K562 (cell line): Measurements from ENCODE around the gene GPC3. TPM values are rescaled to one million over a fixed set of nuclear protein-coding genes. Genes with fewer than 3 reads are reported as not detected.
A peak's percentile ranks its signal among the peaks of the same experiment; 100 is the strongest.

ENCODE experiments used
- BRD4 ChIP-seq: fragments of 200-600 bp; sonication (generic); IDR thresholded peaks from 2 replicates; pipeline ENCODE4 v1.6.1; 2017; ENCODE audit warnings: inconsistent platforms
- HLTF ChIP-seq: fragments of 450-650 bp; IDR thresholded peaks from 2 replicates; pipeline ENCODE4 v1.6.1; 2016
- MAZ ChIP-seq, 2 experiments: fragments of 450-650 bp in 1 of 2; sonication (generic) in 1 of 2; formaldehyde crosslinking; IDR thresholded peaks in 1 of 2; conservative IDR thresholded peaks in 1 of 2; 2 replicates each; pipeline versions ENCODE4 v1.4.0 to v1.5.0; 2020; ENCODE audit warnings: mild to moderate bottlenecking in 1 of 2, missing genetic modification reagents in 1 of 2
- MCM2 ChIP-seq: fragments of 450-650 bp; IDR thresholded peaks from 2 replicates; pipeline ENCODE4 v1.6.1; 2017; ENCODE audit warnings: low read depth, mild to moderate bottlenecking
- NFE2L1 ChIP-seq: fragments of 450-650 bp; IDR thresholded peaks from 2 replicates; pipeline ENCODE4 v1.6.1; 2016; ENCODE audit warnings: missing genetic modification characterization, low read depth, mild to moderate bottlenecking, missing compliant biosample characterization, moderate library complexity, borderline replicate concordance
- NFIC ChIP-seq: fragments of 450-650 bp; IDR thresholded peaks from 2 replicates; pipeline ENCODE4 v1.6.1; 2017; ENCODE audit warnings: mild to moderate bottlenecking, inconsistent platforms
- RBM25 ChIP-seq: fragments of 200-400 bp; formaldehyde crosslinking; IDR thresholded peaks from 2 replicates; pipeline ENCODE4 v1.6.1; 2018; ENCODE audit warnings: low read length, low read depth, moderate library complexity; ENCODE audit not compliant: severe bottlenecking
- RNF2 ChIP-seq: sonication (generic); IDR thresholded peaks from 2 replicates; pipeline ENCODE4 v1.6.1; 2016
- STAG1 ChIP-seq: sonication (generic); formaldehyde crosslinking; IDR thresholded peaks from 2 replicates; pipeline ENCODE4 v1.5.0; 2020; ENCODE audit warnings: missing genetic modification reagents, borderline replicate concordance
- ZNF12 ChIP-seq: sonication (generic); formaldehyde crosslinking; IDR thresholded peaks from 2 replicates; pipeline ENCODE4 v1.4.0; 2020; ENCODE audit warnings: mild to moderate bottlenecking, missing genetic modification reagents
- ZNF239 ChIP-seq: fragments of 250-450 bp; sonication (Bioruptor Pico); IDR thresholded peaks from 2 replicates; pipeline ENCODE4 v1.4.0; 2020; ENCODE audit warnings: mild to moderate bottlenecking
- ZNF77 ChIP-seq: fragments of 250-450 bp; sonication (Bioruptor Pico); IDR thresholded peaks from 2 replicates; pipeline ENCODE4 v1.5.0; 2020
- polyA plus RNA-seq, 8 experiments: library from polyadenylated mRNA; depleted of rRNA in 4 of 8; stranded (reverse) in 5 of 8; unstranded in 3 of 8; fragments of >200 nt; fragmentation: Nextera tagmentation in 2 of 8; fragmentation: Illumina TruSeq in 1 of 8; extraction: Ambion mirVana in 2 of 8; extraction: Trizol in 1 of 8; gene quantifications; 2 replicates each; pipeline versions ENCODE4 v1.2.1 to v1.2.3, GENCODE V29; 2011 to 2014; ENCODE audit warnings: inconsistent platforms in 1 of 8, missing spikeins in 1 of 8
- total RNA-seq, 7 experiments: library from RNA; depleted of rRNA in 6 of 7; stranded (reverse); fragments of >200 nt in 6 of 7; fragmentation: Illumina TruSeq in 2 of 7; extraction: Trizol in 2 of 7; gene quantifications; 2 replicates each; pipeline versions ENCODE4 v1.2.1 to v1.2.3, GENCODE V29; 2011 to 2021; ENCODE audit warnings: low replicate concordance in 1 of 7
- TF ChIP-seq, protein P1 (sequence below): fragments of 450-650 bp; formaldehyde crosslinking; IDR thresholded peaks from 2 replicates; pipeline ENCODE4 v1.4.0; 2022; ENCODE audit warnings: missing genetic modification characterization
- TF ChIP-seq, protein P2 (sequence below), 3 experiments: IDR thresholded peaks in 2 of 3; conservative IDR thresholded peaks in 1 of 3; 2 replicates each; pipeline ENCODE4 v1.5.1; 2011 to 2012; ENCODE audit warnings: low read length in 3 of 3, mild to moderate bottlenecking in 3 of 3, control low read depth in 2 of 3, improper control_type of control experiment in 1 of 3, inconsistent platforms in 1 of 3, low read depth in 1 of 3, mixed read lengths in 1 of 3, moderate library complexity in 1 of 3; ENCODE audit not compliant: insufficient read depth in 2 of 3
- TF ChIP-seq, protein P3 (sequence below): fragments of 450-650 bp; formaldehyde crosslinking; IDR thresholded peaks from 2 replicates; pipeline ENCODE4 v1.4.0; 2020; ENCODE audit warnings: mild to moderate bottlenecking, moderate library complexity

GPC3 gene
- total and polyA plus RNA-seq, 9 of the 15 experiments (the other 6 are each of a cell fraction or from before 2014, with no cell fraction given), result 0.42 TPM; not detected in 8

DNA sequence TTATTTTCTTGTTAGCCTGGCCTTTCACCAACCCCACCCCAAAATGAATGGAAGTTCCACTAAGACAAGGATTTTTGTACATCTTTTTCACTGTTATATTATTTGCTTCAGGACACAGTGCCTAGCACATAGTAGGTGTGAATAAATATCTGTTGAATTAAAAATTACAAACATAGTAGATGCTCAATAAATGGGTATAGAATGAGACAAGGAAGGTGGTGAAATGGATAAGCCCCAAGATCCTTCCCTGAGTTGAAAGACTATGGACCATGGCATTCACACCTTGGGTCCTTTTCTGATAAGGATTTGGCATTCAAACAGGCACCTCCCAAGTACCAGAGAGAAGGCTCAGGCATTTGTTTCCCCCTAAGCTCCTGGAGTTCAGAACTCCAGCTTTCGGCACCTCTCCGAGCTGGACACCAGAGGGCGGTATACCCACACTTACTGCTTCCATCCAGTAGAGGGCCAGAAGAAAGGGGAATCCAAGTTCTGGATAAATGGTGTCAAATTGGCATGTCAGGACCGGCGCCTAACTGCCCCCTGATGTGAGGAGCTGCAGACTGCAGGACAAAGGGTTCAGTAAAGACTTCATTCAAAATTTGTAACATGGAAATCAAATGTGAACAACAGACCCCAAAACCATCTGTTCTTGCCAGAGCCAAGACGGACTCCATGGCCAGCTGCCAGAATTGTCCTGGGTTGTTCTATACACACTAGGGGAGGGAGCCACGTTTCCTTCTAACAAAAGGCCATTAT lies 193.0 kb downstream of the GPC3 start (continued):
- TF ChIP-seq MCM2 (no peak), BRD4 (no peak), RBM25 (peak; percentile 46), ZNF77 (no peak), STAG1 (peak; percentile 39; the same call in 1 of the 2 replicates), ZNF12 (CRISPR knock-in tag) (no peak), RNF2 (no peak), HLTF (no peak), ZNF239 (CRISPR knock-in tag) (no peak), NFE2L1 (no peak), NFIC (peak; percentile 63), MAZ (CRISPR knock-in tag; conservative IDR thresholded peaks at IDR 0.05 in 1 of 2, IDR thresholded peaks at IDR 0.05 in 1 of 2) (no peak)
- TF ChIP-seq, protein P1, sequence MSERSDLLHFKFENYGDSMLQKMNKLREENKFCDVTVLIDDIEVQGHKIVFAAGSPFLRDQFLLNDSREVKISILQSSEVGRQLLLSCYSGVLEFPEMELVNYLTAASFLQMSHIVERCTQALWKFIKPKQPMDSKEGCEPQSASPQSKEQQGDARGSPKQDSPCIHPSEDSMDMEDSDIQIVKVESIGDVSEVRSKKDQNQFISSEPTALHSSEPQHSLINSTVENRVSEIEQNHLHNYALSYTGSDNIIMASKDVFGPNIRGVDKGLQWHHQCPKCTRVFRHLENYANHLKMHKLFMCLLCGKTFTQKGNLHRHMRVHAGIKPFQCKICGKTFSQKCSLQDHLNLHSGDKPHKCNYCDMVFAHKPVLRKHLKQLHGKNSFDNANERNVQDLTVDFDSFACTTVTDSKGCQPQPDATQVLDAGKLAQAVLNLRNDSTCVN (CRISPR knock-in tag), result no peak
- TF ChIP-seq, protein P2, sequence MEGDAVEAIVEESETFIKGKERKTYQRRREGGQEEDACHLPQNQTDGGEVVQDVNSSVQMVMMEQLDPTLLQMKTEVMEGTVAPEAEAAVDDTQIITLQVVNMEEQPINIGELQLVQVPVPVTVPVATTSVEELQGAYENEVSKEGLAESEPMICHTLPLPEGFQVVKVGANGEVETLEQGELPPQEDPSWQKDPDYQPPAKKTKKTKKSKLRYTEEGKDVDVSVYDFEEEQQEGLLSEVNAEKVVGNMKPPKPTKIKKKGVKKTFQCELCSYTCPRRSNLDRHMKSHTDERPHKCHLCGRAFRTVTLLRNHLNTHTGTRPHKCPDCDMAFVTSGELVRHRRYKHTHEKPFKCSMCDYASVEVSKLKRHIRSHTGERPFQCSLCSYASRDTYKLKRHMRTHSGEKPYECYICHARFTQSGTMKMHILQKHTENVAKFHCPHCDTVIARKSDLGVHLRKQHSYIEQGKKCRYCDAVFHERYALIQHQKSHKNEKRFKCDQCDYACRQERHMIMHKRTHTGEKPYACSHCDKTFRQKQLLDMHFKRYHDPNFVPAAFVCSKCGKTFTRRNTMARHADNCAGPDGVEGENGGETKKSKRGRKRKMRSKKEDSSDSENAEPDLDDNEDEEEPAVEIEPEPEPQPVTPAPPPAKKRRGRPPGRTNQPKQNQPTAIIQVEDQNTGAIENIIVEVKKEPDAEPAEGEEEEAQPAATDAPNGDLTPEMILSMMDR (IDR thresholded peaks at IDR 0.05 in 2 of 3, conservative IDR thresholded peaks at IDR 0.05 in 1 of 3; ENCODE audit: insufficient read depth in 2 of 3, low read depth in 1 of 3, low read length in 3 of 3), result peak; percentile 94 to 100 (median 99)
- TF ChIP-seq, protein P3, sequence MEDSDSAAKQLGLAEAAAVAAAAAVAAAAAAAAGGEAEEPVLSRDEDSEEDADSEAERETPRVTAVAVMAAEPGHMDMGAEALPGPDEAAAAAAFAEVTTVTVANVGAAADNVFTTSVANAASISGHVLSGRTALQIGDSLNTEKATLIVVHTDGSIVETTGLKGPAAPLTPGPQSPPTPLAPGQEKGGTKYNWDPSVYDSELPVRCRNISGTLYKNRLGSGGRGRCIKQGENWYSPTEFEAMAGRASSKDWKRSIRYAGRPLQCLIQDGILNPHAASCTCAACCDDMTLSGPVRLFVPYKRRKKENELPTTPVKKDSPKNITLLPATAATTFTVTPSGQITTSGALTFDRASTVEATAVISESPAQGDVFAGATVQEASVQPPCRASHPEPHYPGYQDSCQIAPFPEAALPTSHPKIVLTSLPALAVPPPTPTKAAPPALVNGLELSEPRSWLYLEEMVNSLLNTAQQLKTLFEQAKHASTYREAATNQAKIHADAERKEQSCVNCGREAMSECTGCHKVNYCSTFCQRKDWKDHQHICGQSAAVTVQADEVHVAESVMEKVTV (CRISPR knock-in tag), result peak; percentile 61; the same call in 1 of the 2 replicates
